ENCODE data around the gene NELFB.
A peak's percentile ranks its signal among the peaks of the same experiment; 100 is the strongest.

Gene NELFB

DNA sequence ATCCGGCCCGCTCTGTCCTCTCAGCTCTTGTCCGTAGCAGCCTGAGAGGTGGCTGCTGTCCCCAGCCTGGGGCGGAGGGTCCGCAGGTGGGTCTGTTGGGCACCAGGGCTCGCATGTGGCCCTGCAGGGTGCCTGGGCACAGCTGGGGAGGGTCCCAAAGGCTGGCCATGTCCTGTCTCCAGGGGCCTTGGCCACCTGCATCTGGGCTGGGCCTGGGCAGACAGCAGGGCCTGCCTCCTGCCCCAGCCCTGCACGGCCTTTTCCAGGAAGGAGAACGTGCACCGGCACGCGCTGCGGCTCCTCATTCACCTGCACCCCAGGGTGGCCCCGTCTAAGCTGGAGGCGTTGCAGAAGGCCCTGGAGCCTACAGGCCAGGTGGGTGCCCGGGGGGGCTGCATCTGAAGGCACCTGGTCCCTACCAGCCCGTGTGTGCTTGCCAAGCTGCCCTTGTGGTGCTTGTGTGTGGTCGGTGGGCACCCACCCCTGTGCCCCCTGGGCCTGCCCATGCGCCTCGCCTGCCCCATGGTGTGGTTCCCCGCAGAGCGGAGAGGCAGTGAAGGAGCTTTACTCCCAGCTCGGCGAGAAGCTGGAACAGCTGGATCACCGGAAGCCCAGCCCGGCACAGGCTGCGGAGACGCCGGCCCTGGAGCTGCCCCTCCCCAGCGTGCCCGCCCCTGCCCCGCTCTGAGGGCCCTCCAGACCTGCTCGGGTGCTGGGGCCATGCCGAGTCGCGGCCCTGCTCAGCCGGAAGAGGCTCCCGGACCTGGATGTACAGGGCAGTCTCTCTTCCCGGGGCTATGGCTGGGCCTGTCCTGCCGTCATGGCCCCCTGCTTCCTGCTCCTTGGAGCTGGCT lies 17.3 kb downstream of the NELFB start:
- no peak for DNase-seq

- no peak for DNase-seq
These were observed 18.0 kb downstream of the NELFB start for GRCh38 chr9:137273095-137273490.

- no peak for DNase-seq
These were observed 18.6 kb downstream of the NELFB start for GRCh38 chr9:137273611-137274320.

DNA sequence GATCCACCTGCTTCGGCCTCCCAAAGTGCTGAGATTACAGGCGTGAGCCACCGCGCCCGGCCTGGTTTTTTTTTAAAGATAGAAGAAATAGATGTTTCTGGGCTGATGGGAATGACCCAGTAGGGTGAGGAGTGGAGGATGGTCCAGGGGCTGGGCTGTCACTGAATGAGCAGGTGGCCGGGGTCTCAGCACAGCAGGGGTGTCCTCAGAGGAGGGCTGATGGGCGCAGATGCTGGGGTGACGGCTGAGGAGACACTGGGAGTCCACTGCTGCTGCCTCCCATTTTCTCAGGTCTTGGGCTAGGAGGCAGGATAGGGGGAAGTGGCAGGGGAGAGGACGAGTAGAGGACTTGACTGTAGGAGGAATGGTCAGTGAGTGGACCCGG lies 20.1 kb downstream of the NELFB start:
- DNase-seq: no peak

DNA sequence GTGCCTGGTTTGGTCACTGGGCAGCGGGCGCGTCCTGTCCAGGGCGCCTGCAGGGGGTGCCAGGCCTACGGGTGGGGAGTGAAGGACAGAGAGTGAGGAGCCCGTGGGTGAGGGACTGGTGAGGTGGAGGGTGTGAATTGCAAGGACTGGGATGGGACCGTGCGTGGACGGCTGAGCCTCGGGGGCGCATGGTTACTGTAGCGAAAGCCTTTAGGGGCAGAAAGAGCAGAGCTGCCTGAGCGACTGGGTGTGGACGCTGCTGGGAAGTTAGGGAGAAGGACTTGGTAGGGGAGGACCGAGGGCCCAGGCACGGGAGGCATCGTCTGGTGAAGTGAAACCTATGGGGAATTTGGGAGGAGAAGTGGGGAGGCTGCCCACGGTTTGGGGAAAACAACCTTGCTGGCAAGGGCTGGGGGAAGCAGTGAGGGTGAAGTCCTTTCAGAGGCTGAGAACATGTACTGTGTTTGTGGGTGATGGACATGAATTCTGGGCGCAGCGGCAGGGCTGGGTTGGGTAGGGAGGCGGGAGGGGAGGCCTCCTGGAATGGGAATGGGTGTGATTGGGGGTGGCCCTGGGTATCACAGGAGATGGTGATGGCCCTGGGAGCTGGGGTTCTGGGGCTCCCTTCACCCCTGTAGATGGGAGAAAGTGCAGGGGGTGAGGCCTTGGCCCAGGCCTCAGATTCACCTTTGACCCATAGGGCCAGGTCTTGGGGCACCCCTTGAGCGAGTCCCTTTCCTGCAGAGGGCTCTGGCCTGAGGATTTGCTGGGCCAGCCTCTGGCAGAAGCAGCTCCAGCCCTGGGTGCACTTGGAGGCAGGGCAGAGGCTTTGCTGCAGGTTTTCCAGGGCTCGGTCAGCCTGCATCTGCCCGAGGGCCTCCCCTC lies 20.7 kb downstream of the NELFB start:
- no peak for DNase-seq

DNA sequence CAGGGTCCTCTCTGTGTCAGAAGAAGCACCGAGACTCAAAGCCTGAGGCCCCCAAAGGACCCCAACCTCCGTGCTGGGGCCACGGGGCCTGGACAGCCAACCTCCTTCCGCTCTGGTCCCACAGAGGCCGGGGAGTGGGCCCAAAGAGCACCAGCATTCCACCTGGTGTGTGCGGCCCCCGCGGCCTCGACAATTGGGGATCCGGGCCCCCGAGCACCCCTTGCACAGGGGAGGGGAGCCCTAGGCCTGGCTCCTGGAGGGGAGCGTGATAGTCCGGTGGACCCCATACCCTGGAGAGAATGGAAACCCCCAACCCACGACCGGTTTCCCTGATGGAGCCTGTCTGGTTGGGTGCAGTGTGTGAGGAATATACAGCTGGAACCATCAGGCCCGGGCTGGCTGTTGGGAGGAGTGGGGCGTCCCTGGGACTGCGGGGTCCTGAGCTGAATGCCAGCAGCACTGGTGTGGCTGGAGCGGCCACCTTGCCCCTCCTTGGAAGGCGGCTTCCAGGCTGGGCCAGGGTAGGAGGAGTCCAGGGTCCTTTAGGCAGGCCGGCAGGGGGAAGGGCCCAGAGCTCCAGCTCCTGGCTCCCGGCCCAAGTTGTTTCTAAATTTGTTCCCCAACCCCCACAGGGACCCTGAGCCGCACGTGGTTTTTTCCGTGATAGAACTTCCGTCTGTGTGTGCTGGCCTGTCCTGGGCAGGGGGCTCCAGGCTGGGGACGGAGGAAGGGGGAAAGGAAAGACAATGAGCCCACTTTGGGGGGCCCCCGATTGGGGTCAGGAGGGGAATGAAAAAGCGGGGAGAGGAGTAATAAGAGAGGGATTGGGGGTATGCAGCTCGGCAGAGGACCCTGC lies 21.6 kb downstream of the NELFB start:
- no peak for DNase-seq

GRCh38 chr9:137277329-137278041 lies 22.4 kb downstream of the NELFB start, which contains the start of gene TOR4A:
TSS of gene TOR4A (plus strand) at chr9:137277726. CDS start at chr9:137278690, 964 bp downstream.
- DNase-seq: peak; percentile 37

DNA sequence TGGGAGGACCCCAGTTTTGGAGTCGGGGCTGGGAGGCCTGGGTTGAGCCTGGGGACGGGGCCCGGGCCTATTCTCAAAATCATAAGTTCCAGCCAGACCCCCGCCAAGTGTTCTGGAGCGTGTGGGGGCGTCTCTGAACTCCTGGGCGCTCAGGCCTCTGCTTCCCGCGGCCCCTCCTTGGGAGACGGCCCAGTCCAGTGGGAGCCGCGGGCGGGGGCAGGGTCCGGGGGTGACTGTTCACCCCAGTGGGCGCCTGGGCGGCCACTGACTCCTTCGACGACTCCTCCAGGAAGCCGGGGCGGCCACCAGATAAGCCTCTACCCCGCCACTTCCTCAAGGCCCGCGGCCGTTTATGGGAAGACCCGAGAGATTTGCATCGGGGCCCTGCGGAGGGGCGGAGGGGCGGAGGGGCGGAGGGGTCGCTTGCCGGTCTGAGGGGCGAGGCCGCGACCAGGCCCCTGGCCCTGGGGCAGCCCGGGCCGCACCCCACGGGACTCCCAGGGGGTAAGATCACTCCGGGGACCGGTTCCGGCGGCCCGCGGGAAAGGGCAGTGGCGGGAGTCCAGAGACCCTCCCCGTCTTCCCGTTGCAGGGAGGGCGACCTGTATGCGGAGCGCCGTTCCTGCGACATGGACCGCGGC lies 23.1 kb downstream of the NELFB start:
- DNase-seq: no peak

DNA sequence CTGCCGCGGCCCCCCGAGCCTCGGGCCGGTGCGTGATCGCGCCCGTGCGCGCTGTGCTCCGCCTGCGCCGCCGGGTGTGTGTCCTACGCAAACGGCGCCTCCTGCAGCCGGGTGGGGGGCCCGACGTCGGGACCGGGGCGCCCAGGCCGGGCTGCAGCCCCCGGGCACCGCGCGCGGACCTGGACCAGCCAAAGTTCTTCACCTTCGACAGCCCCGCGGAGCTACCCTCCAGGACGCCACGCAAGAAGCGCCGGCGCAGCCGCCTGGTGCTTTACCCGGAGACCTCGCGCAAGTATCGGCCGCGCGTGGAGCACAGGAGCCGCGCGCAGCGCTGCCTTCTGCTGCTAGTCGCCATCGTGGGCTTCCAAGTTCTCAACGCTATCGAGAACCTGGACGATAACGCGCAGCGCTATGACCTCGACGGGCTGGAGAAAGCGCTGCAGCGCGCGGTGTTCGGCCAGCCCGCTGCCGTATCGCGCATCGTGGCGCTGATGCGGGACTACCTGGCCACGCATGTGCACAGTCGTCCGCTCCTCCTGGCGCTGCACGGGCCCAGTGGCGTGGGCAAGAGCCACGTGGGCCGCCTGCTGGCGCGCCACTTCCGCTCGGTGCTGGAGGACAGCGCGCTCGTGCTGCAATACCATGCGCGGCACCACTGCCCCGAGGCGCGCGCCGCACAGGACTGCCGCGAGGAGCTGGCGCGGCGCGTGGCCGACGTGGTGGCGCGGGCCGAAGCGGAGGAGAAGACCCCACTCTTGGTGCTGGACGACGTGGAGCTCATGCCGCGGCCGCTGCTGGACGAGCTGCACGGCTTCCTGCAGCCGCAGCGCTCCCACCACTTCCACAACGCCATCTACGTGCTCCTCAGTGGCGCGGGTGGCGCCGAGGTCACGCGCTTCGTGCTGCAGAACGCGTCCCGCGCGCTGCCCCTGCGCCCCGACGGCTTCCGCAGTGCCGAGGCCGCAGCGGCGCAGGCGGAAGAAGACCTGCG lies 23.9 kb downstream of the NELFB start:
- no peak for DNase-seq

GRCh38 chr9:137279741-137280473 lies 24.8 kb downstream of the NELFB start:
- no peak for DNase-seq

DNA sequence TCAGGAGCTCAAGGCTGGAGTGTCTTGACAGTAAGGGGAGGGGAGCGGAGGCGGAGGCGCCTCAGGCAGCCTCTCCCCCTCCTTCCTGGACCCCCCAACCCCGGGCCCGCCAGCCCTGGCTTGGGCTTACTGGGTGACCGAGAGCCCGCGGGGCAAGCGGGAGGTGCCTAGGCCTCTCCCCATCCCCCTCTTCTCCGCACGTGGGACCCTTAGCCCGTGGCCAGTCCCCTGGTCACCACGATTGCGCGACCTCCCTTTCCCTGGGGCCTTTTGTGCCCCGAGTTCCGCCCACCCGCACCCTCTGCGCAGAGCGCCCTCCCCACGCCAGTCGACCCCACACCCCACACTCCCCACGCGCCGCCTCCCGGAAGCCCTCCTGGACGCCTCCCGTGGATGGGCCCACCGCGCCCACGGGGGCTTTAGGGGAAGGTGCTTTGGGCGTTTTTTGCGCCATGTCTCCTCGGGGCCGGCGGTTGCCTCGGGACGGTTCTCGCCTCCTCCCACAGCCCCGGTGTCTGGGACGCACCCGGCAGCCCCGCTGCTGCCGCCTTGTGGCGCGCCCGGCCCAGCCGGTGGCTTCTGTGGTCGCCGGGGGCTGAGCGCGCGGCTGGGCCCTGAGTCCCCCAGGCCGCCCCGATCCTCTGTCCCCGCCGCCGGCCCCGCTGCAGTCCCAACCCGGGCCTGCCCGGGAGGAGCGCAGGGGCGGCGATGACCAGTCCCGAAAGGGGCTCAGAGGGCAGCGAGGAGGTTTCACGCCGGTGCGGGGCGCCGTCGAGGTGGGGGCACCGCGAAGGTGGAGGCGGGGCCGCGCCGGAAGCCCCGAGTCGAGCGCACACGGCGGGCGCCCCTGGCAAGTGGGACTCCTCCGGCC lies 25.6 kb downstream of the NELFB start:
- no peak for DNase-seq

DNA sequence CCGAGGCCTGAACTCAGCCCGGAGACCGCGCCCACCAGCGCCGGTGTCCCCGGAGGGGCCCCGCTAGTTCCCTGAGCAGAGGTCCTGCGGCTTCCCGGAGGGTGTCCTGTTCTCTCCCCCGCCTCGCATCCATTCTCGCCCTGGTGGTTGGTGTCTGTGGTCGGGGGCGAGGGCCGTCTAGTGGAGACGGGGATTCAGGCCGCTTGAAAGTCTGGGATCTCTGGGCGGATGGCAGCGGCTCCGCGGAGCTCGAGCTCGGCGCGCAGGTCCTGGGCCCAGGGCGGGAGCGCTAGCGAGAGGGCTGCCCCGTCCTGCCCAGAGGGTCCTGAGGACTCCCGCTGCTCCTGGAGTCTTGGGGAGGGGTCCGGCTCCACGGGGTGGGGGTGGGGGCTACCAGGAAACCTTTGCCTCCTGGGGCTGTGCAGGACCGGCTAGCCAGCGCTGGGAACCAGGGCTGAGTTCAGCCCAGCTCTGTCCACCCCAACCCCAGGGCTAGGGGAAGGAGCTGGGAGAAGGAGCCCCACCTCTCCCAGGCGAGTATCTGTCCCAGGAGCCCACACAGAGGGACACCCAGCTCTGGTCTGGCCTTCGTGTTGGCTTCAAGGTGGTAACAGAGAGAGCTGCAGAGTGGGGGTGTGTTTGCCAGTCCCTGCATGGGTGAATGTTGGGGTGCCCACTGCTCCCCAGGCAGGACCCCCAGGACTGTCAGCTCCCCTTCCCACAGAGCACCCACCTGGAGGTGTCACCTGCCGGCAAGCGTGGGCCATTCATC lies 26.4 kb downstream of the NELFB start:
- no peak for DNase-seq

- DNase-seq: no peak
These were observed 31.9 kb downstream of the NELFB start for GRCh38 chr9:137286975-137287383.

- DNase-seq: no peak
These were observed 38.0 kb downstream of the NELFB start for GRCh38 chr9:137293094-137293481.

- no peak for DNase-seq
These were observed 38.5 kb downstream of the NELFB start for GRCh38 chr9:137293482-137294090.

DNA sequence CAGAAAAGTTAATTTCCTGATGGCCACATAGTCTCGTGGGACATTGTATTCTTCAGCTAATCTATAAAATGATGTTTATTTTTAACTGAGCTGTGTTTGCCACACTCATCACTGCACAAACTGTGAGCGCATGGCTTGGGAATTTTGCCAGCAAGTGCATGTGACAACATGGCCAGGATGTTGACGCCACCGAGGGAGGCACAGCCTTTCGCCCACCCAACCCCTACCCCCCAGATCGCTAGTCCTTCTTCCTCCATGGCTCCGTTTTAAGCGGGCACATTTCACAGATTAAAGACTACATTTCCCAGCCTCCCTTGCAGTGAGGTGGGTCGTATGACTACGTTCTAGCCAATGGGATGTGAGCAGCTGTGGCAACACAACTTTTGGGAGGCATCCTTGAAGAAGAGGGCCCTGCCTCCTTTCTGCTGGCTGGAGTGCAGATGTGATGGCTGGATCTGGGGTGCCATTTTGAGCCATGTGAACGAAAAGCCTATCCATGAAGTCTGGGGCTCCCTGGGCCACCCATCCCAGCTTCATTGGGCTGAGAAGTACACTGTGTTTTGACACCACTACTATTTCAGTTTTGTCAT lies 39.1 kb downstream of the NELFB start:
- DNase-seq: no peak

Measured in CD4-positive, alpha-beta T cell treated with Interleukin-4 for 4 hours (primary cell).